A204.1 (cell line): Measurements from ENCODE around the gene RRP12.
"Not testable (repeated sequence)": the region's sequence is repeated elsewhere in the genome, so short reads cannot be mapped to it uniquely, and the experiment has no call there.

ENCODE experiments used
- FAIRE-seq: peaks from 2 replicates; lab custom pipeline; 2012; peaks lifted over from hg19 to GRCh38; lab: Jason Lieb, UNC

The RRP12 gene

GRCh38 chr10:97400665-97401454, at the start of gene RRP12:
Gene RRP12, minus strand, starts transcription at chr10:97401340. Its CDS starts 109 bp downstream, at chr10:97401231.
- peak; percentile 98 for FAIRE-seq

GRCh38 chr10:97450828-97451227, 49.7 kb upstream of the RRP12 start:
- no peak for FAIRE-seq

- peak; percentile 97 for FAIRE-seq
Observed at GRCh38 chr10:97445722-97446639, 44.8 kb upstream of the RRP12 start, which contains the start of the genes EXOSC1 and ZDHHC16. Gene EXOSC1, minus strand, starts transcription at chr10:97446006. Its CDS starts 21 bp downstream, at chr10:97445985. Gene ZDHHC16, plus strand, starts transcription at chr10:97446175. Its CDS starts 5,501 bp downstream, at chr10:97451676.

- no peak for FAIRE-seq
Observed at GRCh38 chr10:97445357-97445721, 44.2 kb upstream of the RRP12 start.

- FAIRE-seq: no peak
Observed at GRCh38 chr10:97444212-97444611, 43.1 kb upstream of the RRP12 start.

- FAIRE-seq: no peak
Observed at GRCh38 chr10:97442277-97442676, 41.1 kb upstream of the RRP12 start.

GRCh38 chr10:97435211-97435610, 34.1 kb upstream of the RRP12 start:
- FAIRE-seq: no peak

GRCh38 chr10:97434557-97434956, 33.4 kb upstream of the RRP12 start:
- FAIRE-seq: no peak

- no peak for FAIRE-seq
Observed at GRCh38 chr10:97434055-97434454, 32.9 kb upstream of the RRP12 start.

- FAIRE-seq: no peak
Observed at GRCh38 chr10:97428572-97428981, 27.4 kb upstream of the RRP12 start.

- no peak for FAIRE-seq
Observed at GRCh38 chr10:97427571-97428179, 26.5 kb upstream of the RRP12 start.

GRCh38 chr10:97426776-97427570, 25.8 kb upstream of the RRP12 start:
- no peak for FAIRE-seq

- no peak for FAIRE-seq
Observed at GRCh38 chr10:97425964-97426775, 25.0 kb upstream of the RRP12 start, which contains the start of gene PGAM1. Gene PGAM1, plus strand, starts transcription at chr10:97426191. Its CDS starts 117 bp downstream, at chr10:97426308.

- FAIRE-seq: not testable (repeated sequence)
Observed at GRCh38 chr10:97423757-97424098, 22.6 kb upstream of the RRP12 start.

- FAIRE-seq: no peak
Observed at GRCh38 chr10:97416565-97416964, 15.4 kb upstream of the RRP12 start.

GRCh38 chr10:97412891-97413304, 11.8 kb upstream of the RRP12 start:
- FAIRE-seq: no peak

- no peak for FAIRE-seq
Observed at GRCh38 chr10:97411406-97411805, 10.3 kb upstream of the RRP12 start.

- FAIRE-seq: no peak
Observed at GRCh38 chr10:97408496-97408992, 7.4 kb upstream of the RRP12 start.

GRCh38 chr10:97407952-97408248, 6.8 kb upstream of the RRP12 start:
- no peak for FAIRE-seq

- peak; percentile 84 for FAIRE-seq
Observed at GRCh38 chr10:97407211-97407951, 6.2 kb upstream of the RRP12 start.
